A549 (cell line): ENCODE data around the gene CDK14. TPM values are rescaled to one million over a fixed set of nuclear protein-coding genes. Genes with fewer than 3 reads are reported as not detected.

ENCODE experiments used
- ATAC-seq, 2 experiments: fragments of 200-7000 bp in 1 of 2; fragments of >200 bp in 1 of 2; cut with Nextera tagmentation in 1 of 2; cut with Tn5 transposase in 1 of 2; 3 replicates each; pipeline versions ENCODE4 v1.8.0 to v1.9.1; 2018 to 2020; ENCODE audit warnings: mild to moderate bottlenecking in 1 of 2, moderate library complexity in 1 of 2
- CTCF ChIA-PET: fragments of 300-600 bp; sonication (Branson Sonifier 250); formaldehyde crosslinking; extraction: SDS; loops from one replicate; lab custom pipeline; 2021; ENCODE audit warnings: antibody characterized with exemption, inconsistent platforms; lab: Yijun Ruan, JAX
- POLR2A ChIA-PET: fragments of 350-600 bp; formaldehyde crosslinking; extraction: SDS; loops from one replicate; lab custom pipeline; 2021; ENCODE audit warnings: antibody characterized with exemption, inconsistent platforms; lab: Yijun Ruan, JAX
- DNase-seq, 2 experiments: peaks; one replicate each; pipeline versions ENCODE4 v3.0.0 to v3.0.0-alpha.2; 2011 to 2016; ENCODE audit warnings: low read depth in 1 of 2, low spot score in 1 of 2
- FAIRE-seq: peaks from 2 replicates; lab custom pipeline; 2011; peaks lifted over from hg19 to GRCh38; lab: Jason Lieb, UNC
- H3K27ac ChIP-seq, 2 experiments: fragments of >200 bp; sonication (Bioruptor Twin); formaldehyde crosslinking; 3 replicates each; pipeline ENCODE4 v1.5.1; 2016 to 2017
- H3K4me1 ChIP-seq: fragments of >200 bp; sonication (Bioruptor Twin); formaldehyde crosslinking; 3 replicates; pipeline ENCODE4 v1.6.1; 2016
- H3K4me2 ChIP-seq: fragments of >200 bp; sonication (Bioruptor Twin); formaldehyde crosslinking; 3 replicates; pipeline ENCODE4 v1.6.1; 2016
- H3K4me3 ChIP-seq: fragments of >200 bp; sonication (Bioruptor Twin); formaldehyde crosslinking; 3 replicates; pipeline ENCODE4 v1.5.1; 2016
- H3K9me3 ChIP-seq: fragments of >200 bp; sonication (Bioruptor Twin); formaldehyde crosslinking; 3 replicates; pipeline ENCODE4 v1.6.1; 2016
- ATOH8 ChIP-seq: fragments of 250-450 bp; sonication (Bioruptor Pico); IDR thresholded peaks from 2 replicates; pipeline ENCODE4 v1.5.0; 2020; ENCODE audit warnings: low read depth, mild to moderate bottlenecking, moderate library complexity
- BCL3 ChIP-seq: fragments of >200 bp; sonication (Bioruptor Twin); formaldehyde crosslinking; IDR thresholded peaks from 3 replicates; pipeline ENCODE4 v1.6.1; 2016
- CBX2 ChIP-seq: fragments of 200-600 bp; sonication (generic); IDR thresholded peaks from 2 replicates; pipeline ENCODE4 v1.6.1; 2016; ENCODE audit warnings: low read depth, mild to moderate bottlenecking, borderline replicate concordance
- CHD2 ChIP-seq: fragments of 150-350 bp; IDR thresholded peaks from 2 replicates; pipeline ENCODE4 v1.6.1; 2014; ENCODE audit warnings: low read length; ENCODE audit not compliant: partially characterized antibody
- CTCF ChIP-seq: fragments of >200 bp; sonication (Bioruptor Twin); formaldehyde crosslinking; IDR thresholded peaks from 3 replicates; pipeline ENCODE4 v1.5.1; 2016
- E2F6 ChIP-seq: IDR thresholded peaks from 2 replicates; pipeline ENCODE4 v1.6.1; 2012; ENCODE audit warnings: low read depth, borderline replicate concordance
- EHF ChIP-seq: fragments of 250-450 bp; sonication (Bioruptor Pico); IDR thresholded peaks from 2 replicates; pipeline ENCODE4 v1.5.0; 2020; ENCODE audit warnings: mild to moderate bottlenecking
- ELK1 ChIP-seq: fragments of 150-350 bp; IDR thresholded peaks from 2 replicates; pipeline ENCODE4 v1.6.1; 2014; ENCODE audit warnings: low read depth, mild to moderate bottlenecking, low read length
- ESRRA ChIP-seq: fragments of 150-350 bp; IDR thresholded peaks from 2 replicates; pipeline ENCODE4 v1.6.1; 2014; ENCODE audit warnings: mild to moderate bottlenecking, low read length, borderline replicate concordance
- HES2 ChIP-seq: fragments of >200 bp; sonication (Bioruptor Twin); formaldehyde crosslinking; IDR thresholded peaks from 2 replicates; pipeline ENCODE4 v1.6.1; 2016
- HOXA7 ChIP-seq: fragments of 250-450 bp; sonication (Bioruptor Pico); IDR thresholded peaks from 2 replicates; pipeline ENCODE4 v1.5.0; 2020; ENCODE audit warnings: mild to moderate bottlenecking, moderate library complexity
- JUN ChIP-seq, 2 experiments: fragments of >200 bp; sonication (Bioruptor Twin); formaldehyde crosslinking; IDR thresholded peaks; 2 replicates in 1 of 2; 3 replicates in 1 of 2; pipeline ENCODE4 v1.6.1; 2016 to 2017
- KDM5A ChIP-seq: fragments of 200-600 bp; sonication (generic); IDR thresholded peaks from 2 replicates; pipeline ENCODE4 v1.6.1; 2016; ENCODE audit warnings: antibody characterized with exemption, mild to moderate bottlenecking
- NR3C1 ChIP-seq: fragments of >200 bp; sonication (Bioruptor Twin); formaldehyde crosslinking; IDR thresholded peaks from 3 replicates; pipeline ENCODE4 v1.6.1; 2017
- POLR2AphosphoS2 ChIP-seq: conservative IDR thresholded peaks from 2 replicates; pipeline ENCODE4 v1.6.1; 2012; ENCODE audit warnings: low read length, improper control_type of control experiment, inconsistent platforms
- RARB ChIP-seq: fragments of 250-450 bp; sonication (Bioruptor Pico); IDR thresholded peaks from 2 replicates; pipeline ENCODE4 v1.8.0; 2021; ENCODE audit warnings: mild to moderate bottlenecking, moderate library complexity
- REST ChIP-seq: fragments of 200-600 bp; sonication (generic); IDR thresholded peaks from 2 replicates; pipeline ENCODE4 v1.6.1; 2016; ENCODE audit warnings: antibody characterized with exemption, mild to moderate bottlenecking, moderate library complexity
- SMC3 ChIP-seq: fragments of >200 bp; sonication (Bioruptor Twin); formaldehyde crosslinking; IDR thresholded peaks from 3 replicates; pipeline ENCODE4 v1.6.1; 2018; ENCODE audit warnings: inconsistent platforms
- TFCP2L1 ChIP-seq: fragments of 250-450 bp; sonication (Bioruptor Pico); IDR thresholded peaks from 2 replicates; pipeline ENCODE4 v1.5.0; 2021; ENCODE audit warnings: mild to moderate bottlenecking
- USF2 ChIP-seq: fragments of 450-650 bp; IDR thresholded peaks from 2 replicates; pipeline ENCODE4 v1.6.1; 2014; ENCODE audit warnings: antibody characterized with exemption
- ZC3H11A ChIP-seq: fragments of 450-650 bp; IDR thresholded peaks from 2 replicates; pipeline ENCODE4 v1.6.1; 2014; ENCODE audit warnings: antibody characterized with exemption, mild to moderate bottlenecking
- WGBS: methylation state at CpG from one replicate; pipeline ENCODE4 v1.1.6; 2017; ENCODE audit errors: missing lambda C conversion rate; 5-methylcytosine and 5-hydroxymethylcytosine counted together
- polyA plus RNA-seq, 4 experiments: library from polyadenylated mRNA; depleted of rRNA in 3 of 4; stranded (reverse); fragments of >200 nt; fragmentation: RNase III in 1 of 4; extraction: RNeasy Plus Mini Kit Qiagen cat#74134 plus additional on column Dnase treatment in 1 of 4; gene quantifications; 2 replicates in 3 of 4; 3 replicates in 1 of 4; pipeline ENCODE4 v1.2.3, GENCODE V29; 2011 to 2017

CDK14 gene
- polyA plus RNA-seq, 2 of the 4 experiments (the other 2 are of a cell fraction), result 0.21 to 0.23 TPM

- FAIRE-seq, result no peak
- DNase-seq, result no peak
- Histone ChIP-seq H3K9me3 (no peaks in the 10 kb centered on the region), H3K27ac (no peak overlapping the region), H3K4me3 (no peak overlapping the region), H3K4me2 (no peak overlapping the region), H3K4me1 (no peaks in the 10 kb centered on the region)
- ChIA-PET POLR2A (no interaction called here), CTCF (no interaction called here)
- no peak for TF ChIP-seq E2F6
- TF ChIP-seq ZC3H11A, result no peak
- no peak for TF ChIP-seq BCL3
- no peak for TF ChIP-seq CHD2
- TF ChIP-seq SMC3, result no peak
- TF ChIP-seq NR3C1, result no peak
- TF ChIP-seq CBX2, result no peak
- TF ChIP-seq ATOH8 (CRISPR knock-in tag), result no peak
- TF ChIP-seq CTCF, result no peak
- WGBS, result 2% methylated on average over 4 of the region's 4 CpGs
- no peak for ATAC-seq
Observed at GRCh38 chr7:91140982-91141381, 544.9 kb downstream of the CDK14 start.

- ATAC-seq (no peak), FAIRE-seq (no peak), DNase-seq (no peak)
- ChIA-PET POLR2A (no interaction called here), CTCF (no interaction called here)
- TF ChIP-seq HOXA7 (no peak), EHF (no peak), HES2 (no peak), JUN (IDR thresholded peaks at IDR 0.05) (no peak), ESRRA (no peak), ELK1 (no peak), KDM5A (no peak), CTCF (no peak), USF2 (no peak), POLR2AphosphoS2 (no peak), RARB (CRISPR knock-in tag) (no peak), REST (no peak), TFCP2L1 (CRISPR knock-in tag) (no peak)
- Histone ChIP-seq H3K4me3 (no peak overlapping the region), H3K27ac (no peak overlapping the region), H3K9me3 (no peaks in the 10 kb centered on the region), H3K4me2 (no peak overlapping the region), H3K4me1 (no peaks in the 10 kb centered on the region)
- 10% methylated on average over 1 of the region's 1 CpG for WGBS
Observed at GRCh38 chr7:91142743-91143142, 546.6 kb downstream of the CDK14 start.
